Lung microvascular endothelial cell (primary cell): ENCODE results near the gene GAS7. TPM values are rescaled to one million over a fixed set of nuclear protein-coding genes. Genes with fewer than 3 reads are reported as not detected.

Experiments used
- DNase-seq, 2 donors: peaks; one replicate each; pipeline versions ENCODE4 v3.0.0 to v3.0.0-alpha.2; 2010; ENCODE audit warnings: low read depth in 2 of 2
- total RNA-seq: library from RNA; depleted of rRNA; stranded (reverse); fragments of >200 nt; gene quantifications from 2 replicates; pipeline ENCODE4 v1.2.1, GENCODE V29; 2014

The GAS7 gene
- total RNA-seq, 1 donor from 2014 or later: 3.0 TPM

DNA sequence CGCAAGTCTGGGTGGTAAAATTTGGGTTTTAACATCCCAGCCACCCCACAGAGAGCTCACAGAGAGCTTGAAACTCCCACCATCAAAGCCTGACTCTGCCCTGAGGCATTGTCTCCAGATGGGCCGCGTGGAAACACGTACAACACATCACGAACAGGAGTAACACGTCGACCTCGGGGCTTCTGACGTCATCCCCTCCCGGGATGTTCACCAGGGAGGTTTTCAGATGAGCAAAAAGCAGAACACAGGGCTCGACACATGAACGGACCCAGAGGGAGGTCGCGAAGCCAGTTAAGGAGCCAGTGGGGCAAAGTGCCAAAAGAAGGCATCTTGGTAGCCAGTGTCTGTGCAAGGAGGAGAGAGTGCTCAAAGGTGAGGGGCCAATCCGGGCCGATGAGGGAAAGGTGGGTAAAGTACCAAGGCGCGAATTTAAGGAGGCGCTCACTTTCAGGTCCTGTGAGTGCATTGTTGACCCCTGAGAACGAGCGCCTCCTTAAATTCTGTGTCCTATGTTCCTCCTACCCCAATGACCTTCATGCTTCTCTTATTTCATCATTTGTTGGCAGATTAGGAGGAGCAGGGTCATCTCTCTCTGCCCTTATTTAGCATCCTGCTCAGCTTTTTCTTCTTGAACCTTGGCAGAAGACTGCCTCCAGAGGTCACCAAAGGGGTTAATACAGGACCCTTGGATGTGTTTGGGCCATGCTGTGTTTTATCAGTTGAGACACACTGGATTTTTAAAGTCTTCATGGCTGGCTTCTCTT is 298.9 kb downstream of the GAS7 start:
- no peak for DNase-seq

DNA sequence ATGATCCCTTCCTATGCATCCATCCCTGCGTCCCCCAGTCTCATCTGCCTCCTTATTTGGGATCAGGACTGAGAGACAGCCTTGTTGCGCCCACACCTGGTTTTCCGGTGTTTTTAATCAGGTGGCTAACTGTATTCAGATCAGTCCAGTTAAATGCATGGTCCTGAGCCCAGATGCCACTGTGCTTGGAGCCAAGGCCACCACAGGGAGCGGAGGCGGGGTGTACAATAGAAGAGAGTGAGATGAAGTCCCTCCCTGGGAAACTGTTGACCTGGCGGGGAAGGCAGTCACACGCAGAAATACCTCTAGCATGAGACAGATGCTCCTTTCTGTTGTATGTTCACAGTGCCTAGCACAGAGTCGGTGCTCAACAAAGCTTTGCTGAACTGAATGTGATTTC is 299.6 kb downstream of the GAS7 start:
- DNase-seq: no peak

DNA sequence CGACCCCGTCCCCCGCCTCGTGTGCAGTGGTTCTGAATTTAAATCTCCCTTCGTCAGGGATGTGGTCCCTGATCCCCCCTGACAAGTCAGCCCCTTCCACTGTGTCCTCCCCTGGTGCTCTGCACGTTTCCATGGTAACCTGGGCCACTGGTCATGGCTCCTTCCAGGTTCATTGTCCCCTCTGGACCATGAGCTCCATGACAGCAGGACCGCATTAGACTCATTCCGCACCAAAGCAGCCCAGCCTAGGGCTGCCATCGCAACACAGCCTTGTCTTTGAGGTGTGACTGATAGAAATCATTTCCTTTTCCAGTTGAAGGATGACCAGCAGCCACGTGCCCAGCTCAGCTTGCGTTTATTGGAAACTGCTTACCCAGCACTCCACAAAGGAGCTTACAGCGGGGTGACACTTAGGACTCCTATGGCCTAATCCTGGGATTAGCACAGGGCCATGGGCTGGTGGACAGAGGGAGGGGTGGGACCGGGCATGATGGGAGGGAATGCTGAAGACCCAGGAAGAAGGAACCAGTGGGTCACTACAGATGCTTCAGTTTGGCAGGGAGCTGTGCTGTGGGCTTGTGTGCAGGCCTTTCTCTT is 300.9 kb downstream of the GAS7 start:
- DNase-seq: no peak

DNA sequence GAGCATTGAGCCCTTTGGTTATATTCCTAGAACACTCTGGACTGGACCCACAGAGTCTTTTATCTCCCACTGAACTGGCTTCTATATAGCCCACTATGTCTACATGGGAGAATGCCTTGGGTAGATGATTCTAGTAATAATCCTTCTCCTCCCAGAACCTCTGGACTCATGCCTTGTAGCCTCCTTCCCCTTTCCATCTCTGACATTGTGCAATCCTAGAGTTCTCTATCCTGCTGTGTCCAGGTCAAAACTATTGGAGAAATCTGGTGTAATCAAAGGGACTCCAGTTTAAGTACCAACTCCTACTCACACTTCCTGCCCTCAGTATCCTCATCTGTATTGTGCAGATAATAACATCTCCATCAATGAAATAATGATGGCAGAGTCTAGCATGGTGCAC is 302.5 kb downstream of the GAS7 start:
- DNase-seq: no peak

DNA sequence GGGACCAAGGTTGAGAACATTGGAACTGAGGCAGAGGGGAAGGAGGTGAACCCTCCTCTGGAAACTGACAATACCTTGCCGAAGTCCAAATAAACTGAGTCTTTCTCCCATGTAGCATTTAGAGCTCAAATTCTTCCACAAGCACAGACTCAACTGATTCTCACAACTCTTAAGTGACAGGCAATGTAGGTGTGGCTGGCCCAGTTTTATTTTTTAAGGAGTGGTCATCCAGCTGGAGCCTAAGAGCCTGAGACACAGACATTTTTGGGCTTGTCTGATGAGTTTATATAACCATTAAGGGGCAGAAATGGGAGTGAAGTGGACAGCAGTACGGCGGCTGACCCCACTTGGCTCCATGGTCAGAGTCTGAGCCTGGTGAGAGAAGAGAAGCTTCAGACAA is 304.2 kb downstream of the GAS7 start:
- DNase-seq: no peak

DNA sequence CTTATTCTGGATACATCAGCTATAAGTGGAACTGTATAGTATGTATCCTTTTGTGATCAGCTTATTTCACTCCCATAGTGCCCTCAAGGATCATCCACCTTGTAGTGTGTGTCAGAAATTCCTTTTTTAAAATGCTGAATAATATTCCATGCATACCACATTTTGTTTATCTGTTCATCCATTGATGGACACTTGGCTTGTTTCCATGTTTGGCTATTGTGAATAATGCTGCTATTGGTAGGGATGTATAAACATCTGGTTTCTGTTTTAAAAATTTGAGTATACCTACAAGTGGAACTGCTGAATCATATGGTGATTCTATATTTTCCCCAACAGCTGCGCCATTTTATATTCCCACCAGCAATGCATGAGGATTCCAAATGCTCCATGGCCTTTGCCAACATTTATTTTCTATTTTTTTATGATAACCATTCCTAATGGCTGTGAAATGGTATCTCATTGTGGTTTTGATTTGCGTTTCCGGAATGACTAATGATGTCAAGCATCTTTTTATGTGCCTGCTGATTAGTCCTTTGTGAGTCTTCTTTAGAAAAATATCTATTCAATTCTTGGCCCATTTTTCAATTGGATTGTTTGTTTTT is 304.9 kb downstream of the GAS7 start:
- DNase-seq: peak in 1 of 2 donors; percentile 17

DNA sequence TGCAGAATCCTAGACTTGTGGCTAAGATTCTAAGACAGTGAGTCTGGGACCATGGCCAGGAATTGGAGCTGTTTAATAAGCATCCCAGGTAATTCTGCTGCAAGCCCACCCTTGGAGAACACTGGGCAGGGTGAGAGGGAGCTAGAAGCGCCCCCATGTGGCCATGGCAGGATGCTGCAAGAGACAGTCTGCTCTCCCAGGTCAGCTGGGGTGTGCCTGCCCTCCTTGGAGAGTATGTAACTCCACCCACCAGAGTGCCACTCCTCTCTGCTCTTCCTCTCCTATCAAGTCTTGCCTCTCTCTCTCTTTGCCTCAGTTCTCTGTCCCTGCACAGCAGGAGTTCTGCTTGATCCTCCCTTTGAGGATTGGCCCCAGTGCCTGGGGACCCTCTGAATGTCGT is 308.3 kb downstream of the GAS7 start:
- no peak for DNase-seq

DNA sequence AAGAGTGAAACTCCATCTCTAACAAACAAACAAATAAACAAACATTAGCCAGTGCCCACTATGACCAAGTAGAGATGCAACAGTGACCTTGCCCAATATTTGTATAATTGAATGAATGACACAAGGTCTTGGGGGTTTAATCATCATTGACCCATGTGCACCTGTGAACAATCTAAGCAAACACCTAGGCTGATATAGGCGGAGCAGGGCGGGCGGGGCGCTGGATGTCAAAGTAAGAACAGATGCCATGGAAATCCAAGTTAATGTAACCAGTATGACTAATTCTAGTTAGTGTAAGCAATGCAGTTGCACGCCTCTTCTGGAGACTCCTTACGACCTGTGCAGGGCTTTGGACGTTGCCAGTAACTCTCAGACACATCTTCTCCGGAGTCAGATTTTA is 310.9 kb downstream of the GAS7 start:
- DNase-seq: no peak

DNA sequence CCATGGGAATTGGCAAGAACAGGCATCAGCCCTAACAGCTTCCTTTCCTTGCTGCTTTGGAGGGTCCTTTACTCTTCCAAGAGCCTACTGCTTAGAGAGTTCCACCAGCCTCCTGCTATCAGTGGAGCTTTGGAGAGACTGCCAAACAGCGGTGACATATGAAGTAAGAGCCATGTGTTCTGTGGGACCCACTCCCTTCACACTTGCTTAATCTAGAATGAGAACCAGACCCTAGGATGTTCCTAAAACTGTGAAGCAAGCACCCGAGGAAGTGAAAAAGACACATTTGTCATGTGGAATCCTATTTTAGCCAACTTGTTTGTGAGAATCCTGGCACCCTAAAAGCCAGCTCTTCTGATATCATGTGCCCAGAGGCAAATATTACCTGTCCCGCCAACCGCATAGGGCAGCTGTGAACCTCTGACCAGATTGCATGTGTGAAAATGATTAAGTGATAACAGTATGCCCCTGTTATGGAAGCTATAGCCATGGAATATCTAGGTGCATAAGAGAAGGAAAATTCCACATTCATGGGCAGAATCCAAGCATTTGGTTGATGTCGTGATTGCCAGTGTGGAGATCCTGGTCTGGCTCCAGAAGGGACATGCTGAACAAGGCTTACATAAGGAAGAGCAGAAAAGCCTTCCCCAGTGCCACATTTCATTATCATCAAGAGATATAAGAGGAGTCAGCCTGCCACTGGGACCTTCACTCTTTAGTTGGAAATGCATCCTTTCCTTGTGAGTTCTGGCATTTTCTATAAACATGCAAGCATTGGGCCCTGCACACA is 312.1 kb downstream of the GAS7 start:
- DNase-seq: no peak

DNA sequence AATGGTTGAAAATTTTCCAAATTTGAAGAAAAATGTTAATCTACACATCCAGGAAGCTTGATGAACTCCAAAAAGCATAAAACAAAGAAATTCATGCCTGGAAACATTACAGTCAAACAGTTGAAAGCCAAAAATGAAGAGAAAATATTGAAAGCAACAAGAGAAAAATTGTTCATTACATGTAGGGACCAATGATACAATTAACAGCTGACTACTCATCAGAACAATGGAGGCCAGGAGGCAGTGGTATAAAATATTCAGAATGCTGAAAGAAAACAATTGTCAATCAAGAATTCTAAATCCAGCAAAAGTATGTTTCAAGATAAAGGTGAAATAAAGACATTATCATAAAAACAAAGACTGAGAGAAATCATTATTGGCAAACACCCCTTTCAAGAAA is 315.0 kb downstream of the GAS7 start:
- DNase-seq: no peak

DNA sequence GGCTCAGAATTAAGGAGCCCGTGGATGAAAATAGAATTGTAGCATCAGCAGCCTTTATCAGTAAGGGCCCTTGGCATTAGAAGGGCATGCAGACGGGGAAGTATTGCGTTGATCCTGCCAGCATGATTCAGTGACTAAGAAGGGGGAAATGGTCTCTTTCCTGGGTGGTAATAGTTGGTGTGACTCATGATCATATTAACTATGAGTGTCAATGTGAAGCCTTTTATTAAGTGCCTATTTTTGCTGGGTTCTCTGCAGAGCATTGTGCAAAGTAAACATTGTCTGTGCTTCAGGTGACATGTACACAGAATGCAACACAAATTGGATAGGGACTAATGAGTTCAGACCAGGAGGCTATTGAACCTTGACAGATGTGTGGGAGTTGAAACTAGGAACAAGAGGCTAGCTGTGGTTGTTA is 317.8 kb downstream of the GAS7 start:
- no peak for DNase-seq

DNA sequence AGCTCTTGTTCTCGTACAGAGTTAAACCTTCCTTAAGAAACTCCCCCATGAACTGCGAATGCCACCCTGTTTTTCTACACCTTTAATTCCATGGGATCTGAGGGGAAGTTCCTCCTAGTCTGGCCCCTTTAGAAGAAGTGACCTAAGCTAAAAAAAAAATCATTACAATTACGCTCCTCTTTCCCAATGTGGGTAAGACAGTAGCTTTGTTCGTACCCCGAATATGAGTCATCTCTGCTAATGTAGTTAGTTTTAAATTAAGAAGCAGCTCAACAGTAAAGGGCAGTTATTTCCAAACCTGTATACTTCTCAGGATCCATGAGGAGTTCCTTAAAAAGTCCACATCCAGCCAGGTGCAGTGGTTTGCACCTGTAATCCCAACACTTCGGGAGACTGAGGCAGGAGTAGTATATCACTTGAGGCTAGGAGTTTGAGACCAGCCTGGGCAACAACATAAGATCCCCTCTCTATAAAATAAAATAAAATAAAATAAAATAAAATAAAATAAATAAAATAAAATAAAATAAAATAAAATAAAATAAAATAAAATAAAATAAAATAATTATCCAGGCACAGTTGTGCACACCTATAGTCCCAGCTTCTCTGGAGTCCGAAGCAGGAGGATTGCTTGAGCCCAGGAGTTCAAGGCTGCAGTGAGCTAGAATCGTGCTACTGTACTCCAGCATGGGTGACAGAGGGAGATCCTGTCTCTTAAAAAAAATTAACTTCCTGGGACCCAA is 319.4 kb downstream of the GAS7 start:
- no peak for DNase-seq

DNA sequence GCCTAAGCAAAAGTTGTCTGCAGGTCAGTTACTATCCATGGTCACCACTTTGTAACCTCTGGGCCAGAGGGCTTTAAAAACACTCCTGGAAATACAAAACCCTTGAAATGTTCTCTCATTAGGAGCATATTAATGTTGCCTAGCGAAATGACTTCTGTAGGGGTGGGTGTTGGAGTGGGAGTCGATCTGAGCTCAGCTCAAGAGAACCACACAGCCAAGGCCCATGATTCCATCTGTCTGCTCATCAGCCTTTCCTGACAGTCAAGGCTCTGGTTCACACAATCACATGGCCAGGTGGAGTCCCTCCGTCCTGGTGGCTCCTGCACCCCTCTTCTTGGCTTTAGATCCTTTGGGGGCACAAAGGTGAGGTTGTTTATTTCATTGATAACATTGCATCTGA is 320.1 kb downstream of the GAS7 start:
- no peak for DNase-seq

DNA sequence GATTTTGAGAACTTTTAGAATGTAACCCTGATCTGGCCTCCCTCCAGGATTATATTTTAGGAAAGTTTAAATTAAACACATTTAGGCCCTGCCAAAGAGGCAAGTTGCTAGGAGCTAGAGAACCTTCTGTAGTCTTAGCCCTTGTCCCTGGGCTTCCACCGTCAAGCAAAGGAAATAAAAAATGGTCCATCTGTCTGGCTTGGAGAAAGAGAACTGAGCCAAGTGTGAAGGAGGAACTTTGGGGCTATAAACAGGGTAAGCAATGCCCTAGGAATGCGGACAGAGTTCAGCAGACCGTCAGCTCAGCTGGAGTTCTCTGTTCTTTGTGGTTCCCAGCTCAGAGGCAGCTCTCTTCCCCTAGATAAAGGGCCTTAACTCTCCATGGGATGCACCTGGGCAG is 323.0 kb downstream of the GAS7 start:
- DNase-seq: no peak

DNA sequence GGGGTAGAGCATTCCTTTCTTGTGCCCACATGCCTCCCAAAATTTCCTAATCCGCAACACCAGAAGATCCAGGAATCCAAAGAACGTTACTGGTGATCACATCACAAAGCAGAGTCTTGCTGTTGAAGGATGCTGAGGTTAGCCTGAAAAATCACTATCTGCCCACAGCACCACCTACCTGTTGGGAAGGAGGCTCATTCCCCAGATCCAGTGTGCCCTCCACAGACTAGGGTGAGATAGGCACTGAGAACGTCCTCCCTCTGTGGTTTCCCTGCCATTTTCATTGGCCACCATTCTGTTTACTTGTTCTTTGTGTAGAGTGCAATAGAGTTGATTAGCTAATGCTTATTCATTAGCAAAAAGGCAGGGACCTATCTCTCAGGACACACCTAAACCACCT is 323.7 kb downstream of the GAS7 start:
- no peak for DNase-seq

DNA sequence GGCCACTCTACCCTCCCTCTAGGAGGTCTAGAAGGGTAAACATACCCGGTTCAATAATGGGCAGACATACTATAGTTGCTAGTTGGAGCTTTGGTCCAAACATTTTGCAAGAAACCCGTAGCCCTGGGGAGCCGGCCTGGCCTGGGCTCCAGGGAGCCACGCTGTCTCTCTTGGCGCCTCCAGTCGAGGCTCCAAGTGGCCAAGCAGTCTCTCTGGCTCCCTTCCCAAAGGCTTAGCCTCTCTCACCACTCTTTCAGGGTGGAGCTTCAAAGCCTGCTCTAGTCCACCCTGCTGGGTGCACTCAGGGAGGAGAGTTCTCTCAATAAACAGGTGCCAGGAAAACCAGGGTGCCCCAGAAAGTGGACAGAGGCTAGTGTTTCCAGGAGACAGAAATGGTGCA is 325.6 kb downstream of the GAS7 start:
- DNase-seq: no peak

DNA sequence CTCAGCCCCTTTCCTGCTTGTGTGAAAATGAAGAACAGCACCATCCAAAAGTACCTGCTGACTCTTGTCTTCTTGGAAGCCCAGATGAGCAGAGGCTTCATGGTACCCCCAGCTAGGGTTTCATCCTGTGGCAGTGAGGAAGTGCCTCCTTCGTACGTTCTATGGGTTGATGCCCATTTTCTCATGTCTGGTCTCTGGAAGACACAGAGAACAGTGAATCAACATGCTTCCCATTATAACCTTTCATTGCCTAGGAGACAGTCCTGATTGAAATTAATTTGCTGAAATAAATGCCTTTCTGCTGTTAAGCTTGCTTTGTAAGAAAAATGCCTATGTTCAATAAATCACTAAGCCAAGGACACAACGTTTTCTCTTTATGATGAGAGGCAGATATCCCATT is 329.9 kb downstream of the GAS7 start:
- DNase-seq: no peak

DNA sequence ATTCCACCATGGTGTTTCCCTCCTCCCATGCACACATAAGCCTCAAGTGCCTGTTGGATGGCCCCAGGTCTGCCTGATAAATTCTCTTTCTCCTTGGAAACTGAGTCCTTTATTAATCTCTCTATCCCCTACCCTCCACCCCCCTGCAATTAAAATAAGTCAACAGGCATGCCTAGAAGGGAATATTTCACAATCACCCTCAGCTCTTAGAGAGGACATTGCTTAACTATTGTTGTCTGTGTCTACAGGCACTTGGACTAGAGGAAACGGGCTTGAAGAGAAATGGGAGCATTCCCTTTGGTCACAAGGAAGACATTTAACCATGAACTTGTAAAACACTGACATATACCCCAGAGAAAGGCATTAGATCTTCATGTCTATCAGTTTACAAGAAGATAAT is 332.8 kb downstream of the GAS7 start:
- DNase-seq: no peak

DNA sequence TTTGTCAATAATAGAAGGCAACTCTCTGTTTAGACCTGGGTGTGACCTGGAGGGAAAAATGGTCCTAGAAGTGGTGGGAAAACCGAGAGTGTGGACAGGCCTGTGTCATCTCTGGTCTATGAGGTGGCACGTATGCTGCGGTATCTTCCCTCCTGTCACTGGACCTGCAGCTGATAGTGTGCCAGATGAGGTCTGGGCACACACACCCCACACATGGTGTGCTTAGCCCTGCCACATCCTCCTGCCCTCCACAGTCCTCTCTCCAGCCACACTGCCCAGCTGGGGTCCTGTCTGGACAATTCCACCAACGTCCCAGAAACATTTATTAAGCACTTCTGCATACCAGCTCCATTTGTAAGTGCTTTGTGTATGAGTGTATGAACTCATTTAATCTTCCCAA is 335.5 kb downstream of the GAS7 start:
- no peak for DNase-seq

DNA sequence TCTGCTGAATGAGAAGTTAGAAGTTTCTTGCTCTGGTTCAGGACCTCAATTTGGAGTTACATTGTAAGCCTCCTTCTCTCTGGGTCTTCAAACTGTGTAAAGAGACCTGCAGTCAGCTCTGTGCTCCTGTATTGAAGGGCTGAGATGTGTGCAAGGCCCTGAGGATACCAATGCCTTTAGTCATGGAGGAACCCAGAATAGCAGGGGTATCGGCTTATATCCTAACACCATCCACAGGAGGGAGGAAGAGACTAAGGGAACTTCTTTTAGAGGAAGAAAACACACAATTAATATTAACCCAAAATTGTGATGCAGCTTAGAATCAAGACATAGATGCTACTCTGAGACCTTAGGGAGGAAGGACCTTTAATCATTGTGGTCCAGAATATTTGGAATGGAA is 336.2 kb downstream of the GAS7 start:
- no peak for DNase-seq

DNA sequence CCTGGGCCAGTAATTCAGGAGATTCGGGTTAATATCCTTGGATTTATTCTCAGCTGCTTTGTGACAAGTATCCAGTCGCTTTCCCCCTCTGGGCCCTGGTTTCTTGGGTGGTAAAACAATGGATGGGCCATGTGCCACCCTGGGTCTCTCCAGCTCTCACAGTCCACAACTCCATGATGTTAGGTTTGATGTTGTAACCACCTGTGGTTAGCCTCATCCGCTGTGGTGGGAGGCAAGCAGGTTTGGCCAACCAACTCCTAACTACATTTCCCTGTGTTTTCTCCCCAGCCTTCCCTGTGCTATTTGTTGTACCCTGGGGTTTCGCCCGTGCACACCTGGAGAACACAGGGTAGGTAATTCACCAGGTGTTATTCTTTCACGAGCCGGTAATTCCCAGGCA is 337.6 kb downstream of the GAS7 start:
- DNase-seq: no peak
